Progenitor cell of endocrine pancreas (in vitro differentiated cells): Measurements from ENCODE around the gene USH1G. TPM values are rescaled to one million over a fixed set of nuclear protein-coding genes. Genes with fewer than 3 reads are reported as not detected.
A peak's percentile ranks its signal among the peaks of the same experiment; 100 is the strongest.

Experiments used
- DNase-seq: peaks from one replicate; pipeline ENCODE4 v3.0.0; 2021; ENCODE audit warnings: low spot score; ENCODE audit not compliant: unreplicated experiment
- H3K27ac Mint-ChIP-seq: 2 replicates; pipeline ENCODE4 v1.8.0; 2021; ENCODE audit warnings: mild to moderate bottlenecking, moderate library complexity, mixed read lengths
- H3K27me3 Mint-ChIP-seq: 2 replicates; pipeline ENCODE4 v1.8.0; 2021; ENCODE audit warnings: mixed read lengths
- H3K36me3 Mint-ChIP-seq: 2 replicates; pipeline ENCODE4 v1.8.0; 2022; ENCODE audit warnings: mixed read lengths; ENCODE audit not compliant: insufficient read depth
- H3K4me1 Mint-ChIP-seq: 2 replicates; pipeline ENCODE4 v1.8.0; 2021; ENCODE audit warnings: low read depth, mixed read lengths
- H3K4me3 Mint-ChIP-seq: 2 replicates; pipeline ENCODE4 v1.8.0; 2021; ENCODE audit warnings: low read depth, mild to moderate bottlenecking, moderate library complexity, mixed read lengths
- H3K9me3 Mint-ChIP-seq: 2 replicates; pipeline ENCODE4 v1.8.0; 2021; ENCODE audit warnings: low read depth, mixed read lengths
- total RNA-seq: library from RNA; stranded (reverse); gene quantifications from 2 replicates; pipeline ENCODE4 v1.2.1, GENCODE V29; 2021
- TF ChIP-seq, protein P1 (sequence below): fragments of 200-600 bp; sonication (generic); IDR thresholded peaks from one replicate; pipeline ENCODE4 v1.5.0; 2021; ENCODE audit warnings: antibody characterized with exemption, mild to moderate bottlenecking; ENCODE audit not compliant: unreplicated experiment

USH1G gene
- total RNA-seq, 1 donor from 2014 or later: 0.19 TPM

- H3K4me1 Mint-ChIP-seq: no peaks in the 10 kb centered on the region
- H3K27me3 Mint-ChIP-seq: no peaks in the 10 kb centered on the region
- peak; percentile 87 for DNase-seq
- peak overlapping the region; percentile 20 for H3K27ac Mint-ChIP-seq
- no peak overlapping the region for H3K4me3 Mint-ChIP-seq
- TF ChIP-seq, protein P1, sequence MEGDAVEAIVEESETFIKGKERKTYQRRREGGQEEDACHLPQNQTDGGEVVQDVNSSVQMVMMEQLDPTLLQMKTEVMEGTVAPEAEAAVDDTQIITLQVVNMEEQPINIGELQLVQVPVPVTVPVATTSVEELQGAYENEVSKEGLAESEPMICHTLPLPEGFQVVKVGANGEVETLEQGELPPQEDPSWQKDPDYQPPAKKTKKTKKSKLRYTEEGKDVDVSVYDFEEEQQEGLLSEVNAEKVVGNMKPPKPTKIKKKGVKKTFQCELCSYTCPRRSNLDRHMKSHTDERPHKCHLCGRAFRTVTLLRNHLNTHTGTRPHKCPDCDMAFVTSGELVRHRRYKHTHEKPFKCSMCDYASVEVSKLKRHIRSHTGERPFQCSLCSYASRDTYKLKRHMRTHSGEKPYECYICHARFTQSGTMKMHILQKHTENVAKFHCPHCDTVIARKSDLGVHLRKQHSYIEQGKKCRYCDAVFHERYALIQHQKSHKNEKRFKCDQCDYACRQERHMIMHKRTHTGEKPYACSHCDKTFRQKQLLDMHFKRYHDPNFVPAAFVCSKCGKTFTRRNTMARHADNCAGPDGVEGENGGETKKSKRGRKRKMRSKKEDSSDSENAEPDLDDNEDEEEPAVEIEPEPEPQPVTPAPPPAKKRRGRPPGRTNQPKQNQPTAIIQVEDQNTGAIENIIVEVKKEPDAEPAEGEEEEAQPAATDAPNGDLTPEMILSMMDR: peak; percentile 86
- H3K9me3 Mint-ChIP-seq: no peaks in the 10 kb centered on the region
- H3K36me3 Mint-ChIP-seq: peaks cover 16% of the 10 kb centered on the region
Observed at GRCh38 chr17:74957935-74958740, 35.1 kb upstream of the USH1G start.

DNA sequence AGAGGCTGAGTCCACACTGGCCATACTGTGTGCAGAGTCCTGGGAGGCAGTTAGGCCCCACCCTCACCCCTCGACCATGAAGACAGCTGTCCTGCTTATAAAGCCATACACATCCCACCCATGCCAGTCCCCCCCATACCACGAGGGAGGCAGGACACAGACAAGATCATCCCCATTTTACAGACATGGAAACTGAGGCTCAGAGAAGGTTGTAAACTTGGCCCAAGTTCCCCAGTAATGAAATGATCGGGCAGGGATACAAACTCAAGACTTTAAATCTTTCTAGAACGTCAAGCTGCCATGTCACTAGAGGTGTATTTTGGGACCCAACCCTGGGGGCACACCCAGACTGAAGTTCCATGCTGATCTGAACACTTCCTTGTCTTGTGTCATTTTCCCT is 33.0 kb upstream of the USH1G start:
- Mint-ChIP-seq H3K27me3 (no peaks in the 10 kb centered on the region), H3K36me3 (peaks cover 17% of the 10 kb centered on the region), H3K9me3 (no peaks in the 10 kb centered on the region), H3K27ac (no peak overlapping the region), H3K4me1 (no peaks in the 10 kb centered on the region), H3K4me3 (no peak overlapping the region)
- TF ChIP-seq, protein P1: no peak
- no peak for DNase-seq

GRCh38 chr17:74954665-74955421 is 31.8 kb upstream of the USH1G start:
- no peaks in the 10 kb centered on the region for H3K27me3 Mint-ChIP-seq
- no peak for DNase-seq
- no peak overlapping the region for H3K4me3 Mint-ChIP-seq
- TF ChIP-seq, protein P1: no peak
- H3K9me3 Mint-ChIP-seq: no peaks in the 10 kb centered on the region
- peaks cover 7% of the 10 kb centered on the region for H3K4me1 Mint-ChIP-seq
- H3K36me3 Mint-ChIP-seq: peaks cover 16% of the 10 kb centered on the region
- no peak overlapping the region for H3K27ac Mint-ChIP-seq

DNA sequence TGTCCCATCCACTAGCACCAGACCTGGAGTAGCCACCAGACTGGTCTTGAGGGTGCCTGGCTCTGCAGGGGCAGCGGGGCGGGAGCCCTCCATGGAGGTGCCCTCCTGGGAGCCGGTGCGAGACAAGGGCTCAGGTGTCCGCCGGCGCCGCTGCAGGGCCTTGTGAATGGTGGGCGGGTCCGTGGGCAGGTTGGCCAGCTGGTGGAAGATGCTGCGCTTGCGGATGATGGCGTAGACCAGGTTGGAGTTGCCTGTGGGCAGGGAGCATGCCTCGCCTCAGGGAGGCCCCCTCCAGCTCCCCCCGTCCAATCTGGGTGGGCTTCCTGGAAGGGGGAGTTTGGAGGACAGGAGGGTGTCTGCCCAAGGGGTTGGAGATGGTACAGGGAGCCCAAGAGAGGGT is 31.1 kb upstream of the USH1G start:
- Mint-ChIP-seq H3K9me3 (no peaks in the 10 kb centered on the region), H3K27ac (no peak overlapping the region), H3K36me3 (peaks cover 13% of the 10 kb centered on the region), H3K4me3 (no peak overlapping the region), H3K27me3 (no peaks in the 10 kb centered on the region), H3K4me1 (peaks cover 8% of the 10 kb centered on the region)
- DNase-seq: no peak
- TF ChIP-seq, protein P1: no peak

- Mint-ChIP-seq H3K27ac (no peak overlapping the region), H3K4me3 (no peak overlapping the region), H3K4me1 (peaks cover 8% of the 10 kb centered on the region), H3K9me3 (no peaks in the 10 kb centered on the region), H3K27me3 (no peaks in the 10 kb centered on the region), H3K36me3 (peaks cover 13% of the 10 kb centered on the region)
- no peak for DNase-seq
- TF ChIP-seq, protein P1: no peak
Observed at GRCh38 chr17:74953134-74953687, 30.2 kb upstream of the USH1G start.
